ENCODE data around the gene TRAPPC2.

GRCh38 chrX:13756381-13756780 is 22.0 kb upstream of the TRAPPC2 start:
- TF ChIP-seq EZH2 (IDR thresholded peaks at IDR 0.05; ENCODE audit: low read depth): no peak
- TF ChIP-seq, protein P1, sequence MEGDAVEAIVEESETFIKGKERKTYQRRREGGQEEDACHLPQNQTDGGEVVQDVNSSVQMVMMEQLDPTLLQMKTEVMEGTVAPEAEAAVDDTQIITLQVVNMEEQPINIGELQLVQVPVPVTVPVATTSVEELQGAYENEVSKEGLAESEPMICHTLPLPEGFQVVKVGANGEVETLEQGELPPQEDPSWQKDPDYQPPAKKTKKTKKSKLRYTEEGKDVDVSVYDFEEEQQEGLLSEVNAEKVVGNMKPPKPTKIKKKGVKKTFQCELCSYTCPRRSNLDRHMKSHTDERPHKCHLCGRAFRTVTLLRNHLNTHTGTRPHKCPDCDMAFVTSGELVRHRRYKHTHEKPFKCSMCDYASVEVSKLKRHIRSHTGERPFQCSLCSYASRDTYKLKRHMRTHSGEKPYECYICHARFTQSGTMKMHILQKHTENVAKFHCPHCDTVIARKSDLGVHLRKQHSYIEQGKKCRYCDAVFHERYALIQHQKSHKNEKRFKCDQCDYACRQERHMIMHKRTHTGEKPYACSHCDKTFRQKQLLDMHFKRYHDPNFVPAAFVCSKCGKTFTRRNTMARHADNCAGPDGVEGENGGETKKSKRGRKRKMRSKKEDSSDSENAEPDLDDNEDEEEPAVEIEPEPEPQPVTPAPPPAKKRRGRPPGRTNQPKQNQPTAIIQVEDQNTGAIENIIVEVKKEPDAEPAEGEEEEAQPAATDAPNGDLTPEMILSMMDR (conservative IDR thresholded peaks at IDR 0.05): no peak

Data from PC-9 (cell line).